Stimulated activated naive CD8-positive, alpha-beta T cell treated with anti-CD3 and anti-CD28 coated beads, Interleukin-15, amount 100 ng/mL, for 72 hours (primary cell): ENCODE results near the gene MARVELD1.

Source experiments
- ATAC-seq: fragments of 150-1000 bp; cut with Tn5 transposase; 2 replicates; pipeline ENCODE4 v1.10.0; 2021; ENCODE audit warnings: mild to moderate bottlenecking, moderate library complexity
- DNase-seq, 2 donors: peaks; one replicate each; pipeline ENCODE4 v3.0.0; 2021 to 2022
- H3K27ac Mint-ChIP-seq, 2 donors: one replicate each; pipeline ENCODE4 v1.8.0; 2022; ENCODE audit warnings: mild to moderate bottlenecking in 2 of 2, mixed read lengths in 2 of 2, moderate library complexity in 2 of 2
- H3K27me3 Mint-ChIP-seq: one replicate; pipeline ENCODE4 v1.8.0; 2022; ENCODE audit warnings: mixed read lengths
- H3K4me1 Mint-ChIP-seq: one replicate; pipeline ENCODE4 v1.8.0; 2022; ENCODE audit warnings: mild to moderate bottlenecking, mixed read lengths
- H3K4me3 Mint-ChIP-seq, 2 donors: one replicate each; pipeline ENCODE4 v1.8.0; 2022; ENCODE audit warnings: mild to moderate bottlenecking in 2 of 2, mixed read lengths in 2 of 2, moderate library complexity in 1 of 2
- H3K9me3 Mint-ChIP-seq, 2 donors: one replicate each; pipeline ENCODE4 v1.8.0; 2022; ENCODE audit warnings: mixed read lengths in 2 of 2

The MARVELD1 gene

DNA sequence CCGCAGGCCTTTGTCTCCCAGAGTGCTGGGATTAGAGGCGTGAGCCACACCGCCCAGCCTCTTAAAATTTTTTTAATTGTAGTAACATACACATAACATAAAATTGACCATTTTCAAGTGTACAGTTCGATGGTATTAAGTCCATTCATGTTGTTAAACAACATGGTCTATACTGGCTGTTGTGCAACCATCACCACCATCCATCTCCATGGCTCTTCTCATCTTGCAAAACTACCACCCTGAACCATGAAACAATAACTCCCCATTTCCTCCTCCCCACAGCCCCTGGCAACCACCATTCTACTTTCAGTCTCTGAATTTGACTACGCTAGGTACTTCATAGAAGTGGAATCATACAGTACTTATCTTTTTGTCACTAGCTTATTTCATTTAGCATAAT, 15.5 kb downstream of the MARVELD1 start:
- DNase-seq (no peak), ATAC-seq (no peak)
- no peak overlapping the region for H3K27ac Mint-ChIP-seq
- no peaks in the 10 kb centered on the region for H3K4me1 Mint-ChIP-seq
- H3K9me3 Mint-ChIP-seq, result no peaks in the 10 kb centered on the region
- no peak overlapping the region for H3K4me3 Mint-ChIP-seq
- H3K27me3 Mint-ChIP-seq, result peaks cover 7% of the 10 kb centered on the region

DNA sequence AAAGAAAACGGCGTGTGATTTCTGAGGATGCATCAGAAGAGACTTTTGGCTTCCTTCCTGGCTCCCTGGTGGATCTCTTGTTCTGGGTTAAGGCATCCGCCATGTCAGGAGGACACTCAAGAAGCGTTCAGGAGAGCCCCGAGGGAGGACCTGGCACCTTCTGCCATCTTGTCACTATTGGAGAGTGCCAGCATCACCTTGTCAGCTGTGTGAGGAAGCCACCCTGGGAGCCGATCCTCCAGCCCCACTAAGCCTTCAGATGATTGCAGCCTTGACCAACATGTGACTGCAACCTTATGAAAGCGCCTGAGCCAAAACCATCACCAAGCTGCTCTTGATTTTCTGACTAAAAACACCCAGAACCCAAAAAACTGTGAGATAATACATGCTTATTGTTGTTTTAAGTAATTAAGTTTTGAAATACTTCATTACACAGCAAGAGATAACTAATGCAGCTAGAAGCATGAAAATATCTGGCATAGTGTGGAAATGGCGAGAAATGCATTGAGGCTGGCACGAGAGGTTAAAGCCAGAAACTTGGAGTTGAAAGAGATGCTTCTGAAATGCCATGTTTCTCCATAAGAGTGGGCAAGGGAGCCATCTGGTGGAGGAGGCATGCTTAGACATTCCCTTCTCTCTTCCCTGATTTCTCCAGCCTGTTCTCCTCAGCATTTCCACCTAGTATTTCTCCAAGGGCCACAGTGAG, 18.0 kb downstream of the MARVELD1 start:
- Mint-ChIP-seq H3K27me3 (peaks cover 7% of the 10 kb centered on the region), H3K4me1 (peaks cover 10% of the 10 kb centered on the region), H3K27ac (no peak overlapping the region), H3K9me3 (peaks cover 0 to 8% of the 10 kb centered on the region in 2 donors), H3K4me3 (no peak overlapping the region)
- ATAC-seq, result peak; percentile 52
- peak; percentile 30 to 34 for DNase-seq

DNA sequence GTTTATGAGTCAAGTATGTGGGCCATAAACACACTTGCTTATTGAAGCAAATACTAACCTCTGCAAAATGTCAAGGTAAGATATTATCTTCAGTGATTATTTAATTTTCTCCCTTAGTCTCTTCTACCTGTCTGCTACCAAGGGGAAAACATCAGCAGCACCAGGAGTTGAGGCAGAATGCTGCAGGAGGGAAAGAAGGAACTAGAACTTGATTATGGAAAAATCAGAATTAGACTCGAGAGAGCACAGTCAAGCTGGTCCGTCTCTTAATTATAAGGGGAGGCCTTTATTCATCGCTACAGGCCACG, 18.5 kb downstream of the MARVELD1 start:
- Mint-ChIP-seq H3K4me3 (no peak overlapping the region), H3K27me3 (peaks cover 7% of the 10 kb centered on the region), H3K9me3 (peaks cover 0 to 8% of the 10 kb centered on the region in 2 donors), H3K4me1 (peaks cover 15% of the 10 kb centered on the region), H3K27ac (no peak overlapping the region)
- DNase-seq (no peak), ATAC-seq (no peak)

DNA sequence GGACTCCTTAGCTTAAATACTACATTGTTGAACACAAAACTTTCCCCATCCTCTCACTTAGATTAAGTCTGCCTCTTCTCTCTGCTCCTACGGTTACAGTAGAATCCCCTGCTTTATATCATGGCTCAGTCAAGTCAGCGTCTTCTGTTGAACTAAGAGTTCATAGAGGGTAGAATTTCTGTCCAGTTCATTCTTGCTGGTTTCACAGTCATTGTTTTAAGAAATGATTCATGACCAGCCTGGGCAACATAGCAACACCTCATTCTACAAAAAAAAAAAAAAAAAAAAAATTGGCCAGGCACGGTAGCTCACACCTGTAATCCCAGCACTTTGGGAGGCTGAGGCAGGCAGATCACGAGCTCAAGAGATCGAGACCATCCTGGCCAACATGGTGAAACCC, 19.7 kb downstream of the MARVELD1 start:
- DNase-seq (no peak), ATAC-seq (no peak)
- H3K27me3 Mint-ChIP-seq, result peaks cover 7% of the 10 kb centered on the region
- H3K4me3 Mint-ChIP-seq, result no peak overlapping the region
- peaks cover 24% of the 10 kb centered on the region for H3K4me1 Mint-ChIP-seq
- H3K27ac Mint-ChIP-seq, result no peak overlapping the region
- H3K9me3 Mint-ChIP-seq, result peaks cover 0 to 8% of the 10 kb centered on the region in 2 donors

DNA sequence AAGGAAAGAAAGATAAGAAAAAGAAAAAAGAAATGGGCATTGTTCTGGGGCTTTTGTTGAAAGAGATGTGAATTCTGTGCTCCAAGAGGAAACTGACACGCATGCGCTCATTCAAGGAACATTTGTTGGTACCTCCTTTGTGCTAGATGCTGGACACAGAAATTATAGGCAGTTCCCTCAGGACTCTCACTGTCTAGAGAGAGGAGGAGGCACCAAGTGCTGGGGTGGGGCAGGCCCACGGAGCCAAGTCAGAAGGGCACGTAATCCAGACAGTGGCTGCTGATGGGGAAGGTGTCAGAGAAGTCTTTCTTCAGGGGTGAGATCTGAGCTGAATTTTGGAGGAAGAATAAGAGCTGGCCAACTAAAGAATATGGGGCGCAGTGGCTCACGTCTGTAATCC, 20.5 kb downstream of the MARVELD1 start:
- DNase-seq (no peak), ATAC-seq (no peak)
- no peak overlapping the region for H3K4me3 Mint-ChIP-seq
- peaks cover 5% of the 10 kb centered on the region for H3K27me3 Mint-ChIP-seq
- peaks cover 30% of the 10 kb centered on the region for H3K4me1 Mint-ChIP-seq
- H3K9me3 Mint-ChIP-seq, result peaks cover 0 to 8% of the 10 kb centered on the region in 2 donors
- H3K27ac Mint-ChIP-seq, result no peak overlapping the region

DNA sequence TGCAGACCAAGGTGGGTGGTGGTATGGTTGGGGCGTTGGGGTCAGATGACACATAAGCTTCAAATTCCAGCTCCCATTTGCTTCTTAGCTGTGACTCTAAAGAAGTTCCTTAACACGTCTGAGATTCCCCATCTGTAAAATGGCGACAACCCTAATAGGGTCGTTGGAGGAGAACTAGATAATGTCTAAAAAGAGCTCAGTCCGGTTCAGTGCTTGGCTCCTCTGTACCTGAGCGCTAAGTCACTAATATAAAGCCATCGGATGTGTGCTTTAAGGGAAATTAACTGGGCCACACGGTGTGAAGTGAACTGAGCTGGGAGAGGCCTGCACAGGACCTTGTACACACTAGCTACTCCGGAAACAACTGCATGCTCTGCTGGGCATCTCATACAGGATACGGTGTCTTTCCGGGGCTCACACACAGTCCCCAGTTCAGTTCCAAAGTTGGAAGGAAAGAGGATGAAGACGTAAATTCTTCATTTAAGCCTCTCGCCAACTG, 22.9 kb downstream of the MARVELD1 start:
- Mint-ChIP-seq H3K27me3 (no peaks in the 10 kb centered on the region), H3K9me3 (peaks cover 0 to 8% of the 10 kb centered on the region in 2 donors), H3K4me1 (peaks cover 53% of the 10 kb centered on the region), H3K27ac (peak overlapping the region; percentile 97 to 98), H3K4me3 (peak overlapping the region; percentile 88 to 98)
- DNase-seq (no peak), ATAC-seq (peak; percentile 45)

DNA sequence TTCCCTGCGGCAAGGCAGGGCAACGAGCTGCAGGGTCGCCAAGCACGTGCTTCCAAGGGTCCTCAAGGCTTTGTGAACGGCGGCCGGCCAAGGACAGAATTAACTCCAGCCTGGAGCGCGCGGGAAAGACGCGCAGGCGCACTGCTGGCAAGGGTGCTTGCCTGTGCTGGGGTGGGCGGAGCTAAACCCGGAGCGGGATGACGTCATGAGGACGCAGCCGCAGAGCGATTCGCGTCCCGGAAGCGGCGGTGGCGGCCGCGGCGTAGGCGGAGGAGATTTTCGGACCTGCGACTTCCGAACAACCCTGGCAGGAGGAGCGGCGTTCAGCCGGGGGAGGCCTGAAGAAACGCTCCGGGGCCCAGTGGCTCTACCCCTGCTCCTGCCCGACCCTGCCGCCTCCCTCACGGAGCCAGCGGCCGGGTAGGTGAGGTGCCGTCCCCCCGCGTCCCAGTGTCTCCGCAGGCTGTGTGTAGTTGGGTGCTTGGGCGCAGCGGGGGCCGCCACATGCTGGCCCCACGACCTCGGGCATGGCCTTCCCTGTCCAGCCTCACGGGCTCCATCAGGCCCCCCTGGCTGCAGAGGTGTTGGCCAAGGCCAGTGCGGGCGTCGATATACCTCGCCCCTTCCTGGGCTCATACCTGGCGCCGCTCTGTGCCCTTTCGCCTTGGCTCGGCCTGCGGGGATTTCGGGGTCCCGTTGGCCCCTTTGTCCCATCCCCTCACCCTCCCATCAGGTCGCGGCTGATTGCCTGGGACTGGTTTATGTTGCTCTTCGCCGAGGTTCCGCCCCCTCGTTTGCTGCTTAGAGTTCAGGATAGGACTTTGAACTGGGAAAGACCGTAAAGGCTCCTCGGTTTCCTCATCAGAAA, 23.6 kb downstream of the MARVELD1 start, which contains the start of gene ZFYVE27:
ZFYVE27 (plus strand) TSS at position 227 of the 868 bp plus-strand sequence. CDS start 1,350 bp downstream, outside the sequence.
- H3K9me3 Mint-ChIP-seq, result peaks cover 0 to 8% of the 10 kb centered on the region in 2 donors

DNA sequence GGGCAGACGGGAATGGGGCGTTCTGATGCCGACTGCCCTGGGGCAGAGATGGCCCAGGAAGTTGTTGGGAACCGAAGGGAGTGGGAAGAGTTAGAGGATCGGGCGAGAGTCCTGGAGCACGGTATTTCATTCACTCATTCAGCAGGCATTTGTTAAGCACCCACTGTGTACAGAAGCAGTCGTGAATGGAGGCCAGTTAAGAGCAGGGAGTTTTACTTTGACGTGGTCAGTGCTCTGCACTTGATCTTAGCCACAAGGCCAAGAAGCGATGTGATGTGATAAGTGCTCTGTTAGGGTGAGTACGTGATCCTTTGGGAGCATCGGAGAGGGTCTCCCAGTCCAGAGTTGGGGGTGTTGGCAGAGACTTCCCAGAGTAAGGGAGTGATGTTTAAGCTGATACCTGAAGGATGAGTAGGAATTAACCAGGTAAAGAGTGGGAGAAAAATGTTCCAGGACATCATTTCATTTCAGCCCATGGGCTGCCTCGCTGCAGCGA, 24.3 kb downstream of the MARVELD1 start:
- H3K4me3 Mint-ChIP-seq, result peak overlapping the region; percentile 88 to 98
- H3K27ac Mint-ChIP-seq, result peak overlapping the region; percentile 87 to 98
- H3K4me1 Mint-ChIP-seq, result peaks cover 65% of the 10 kb centered on the region
- H3K9me3 Mint-ChIP-seq, result peaks cover 0 to 8% of the 10 kb centered on the region in 2 donors
- peak; percentile 43 for ATAC-seq
- no peak for DNase-seq
- H3K27me3 Mint-ChIP-seq, result no peaks in the 10 kb centered on the region

More for the DNA sequence above, 23.6 kb downstream of the MARVELD1 start, which contains the start of gene ZFYVE27:
- H3K27ac Mint-ChIP-seq, result peak within 1 kb of the TSS; percentile 97 to 98
- DNase-seq, result peak; percentile 94 to 97
- peak; percentile 87 for ATAC-seq
- H3K4me3 Mint-ChIP-seq, result peak within 1 kb of the TSS; percentile 88 to 98
- H3K4me1 Mint-ChIP-seq, result peaks cover 60% of the 10 kb centered on the region
- no peaks in the 10 kb centered on the region for H3K27me3 Mint-ChIP-seq

DNA sequence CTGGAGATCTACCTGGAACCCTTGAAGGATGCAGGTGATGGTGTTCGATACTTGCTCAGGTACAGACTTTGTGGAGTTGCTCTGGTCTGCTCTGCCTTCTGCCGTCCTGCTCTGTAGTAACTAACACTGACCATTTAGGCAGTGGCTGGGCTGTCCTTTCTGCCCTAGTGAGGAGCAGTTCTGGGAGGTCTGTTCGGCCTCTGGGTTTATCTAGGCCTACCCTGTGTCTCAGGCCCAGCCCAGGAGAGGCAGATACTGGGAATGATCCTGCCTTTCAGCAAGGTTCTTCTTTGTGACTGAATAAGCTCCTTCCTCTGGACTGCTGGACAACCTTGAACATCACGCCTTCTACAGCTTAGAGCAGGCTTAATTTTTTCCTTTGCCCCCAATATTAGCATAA, 25.1 kb downstream of the MARVELD1 start:
- ATAC-seq, result no peak
- H3K4me1 Mint-ChIP-seq, result peaks cover 69% of the 10 kb centered on the region
- peaks cover 0 to 8% of the 10 kb centered on the region in 2 donors for H3K9me3 Mint-ChIP-seq
- DNase-seq, result no peak
- H3K4me3 Mint-ChIP-seq, result peak overlapping the region; percentile 88 to 98
- peak overlapping the region in 1 of 2 donors; percentile 39 for H3K27ac Mint-ChIP-seq
- no peaks in the 10 kb centered on the region for H3K27me3 Mint-ChIP-seq

DNA sequence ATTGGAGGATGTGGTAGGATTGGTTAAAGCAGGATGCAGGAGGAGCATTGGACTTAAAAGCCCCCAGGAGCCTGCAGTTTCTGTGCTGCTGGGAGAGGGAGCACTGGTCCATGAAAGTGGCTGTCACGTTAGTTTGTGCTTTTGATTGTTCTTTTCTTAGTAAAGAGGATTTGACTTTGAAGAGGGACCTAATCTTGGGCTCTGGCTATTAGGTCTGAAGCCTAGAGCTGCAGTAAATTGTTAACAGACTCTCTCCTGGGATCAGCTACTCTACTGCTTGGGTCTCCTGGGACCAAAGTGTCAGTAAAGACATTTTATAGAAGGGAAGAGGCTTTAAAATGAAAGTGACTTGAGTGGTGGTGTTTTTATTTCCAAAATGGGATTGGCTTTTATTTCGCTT, 27.1 kb downstream of the MARVELD1 start:
- Mint-ChIP-seq H3K27me3 (no peaks in the 10 kb centered on the region), H3K27ac (no peak overlapping the region), H3K9me3 (peaks cover 0 to 6% of the 10 kb centered on the region in 2 donors), H3K4me1 (peaks cover 74% of the 10 kb centered on the region), H3K4me3 (no peak overlapping the region)
- DNase-seq (no peak), ATAC-seq (no peak)

DNA sequence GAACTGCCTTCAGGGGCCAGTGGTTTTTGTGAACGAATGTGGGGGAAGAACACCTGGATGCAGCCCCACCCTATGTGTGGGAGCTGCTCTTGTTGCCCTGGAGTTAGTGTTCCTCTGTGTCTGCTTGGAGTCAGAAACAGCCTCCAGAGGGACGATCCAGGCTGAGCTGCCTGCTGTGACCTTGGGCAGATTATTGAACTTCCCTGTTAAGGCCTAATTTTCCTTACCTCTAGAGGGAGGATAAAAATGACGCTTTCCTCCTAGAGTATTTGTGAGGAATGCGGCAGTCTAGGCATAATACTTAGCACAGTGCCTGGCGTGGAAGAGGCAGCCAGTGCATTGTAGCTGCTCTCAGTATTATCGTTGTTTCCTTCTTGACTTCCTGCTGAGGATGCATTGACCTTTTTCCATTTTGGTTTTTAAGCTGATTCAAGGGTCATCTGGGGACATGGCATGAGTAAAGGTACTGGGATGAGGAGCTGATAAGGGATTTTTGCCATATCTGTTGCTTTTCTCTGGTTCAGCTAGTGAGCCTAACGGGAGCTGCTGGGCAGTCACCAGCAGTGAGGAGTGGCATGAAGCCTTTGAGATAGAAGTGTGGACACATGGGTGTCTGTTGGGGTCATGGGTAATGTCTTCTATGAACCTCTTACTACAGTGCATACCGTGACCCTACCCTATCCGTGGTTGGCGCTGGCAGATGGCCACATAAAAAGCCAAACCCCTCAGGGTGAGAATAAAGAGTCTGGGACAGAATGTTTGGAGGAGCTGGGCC, 29.8 kb downstream of the MARVELD1 start:
- H3K9me3 Mint-ChIP-seq, result no peaks in the 10 kb centered on the region
- H3K4me3 Mint-ChIP-seq, result no peak overlapping the region
- DNase-seq (no peak), ATAC-seq (no peak)
- H3K27ac Mint-ChIP-seq, result no peak overlapping the region
- H3K27me3 Mint-ChIP-seq, result no peaks in the 10 kb centered on the region
- H3K4me1 Mint-ChIP-seq, result peaks cover 50% of the 10 kb centered on the region

DNA sequence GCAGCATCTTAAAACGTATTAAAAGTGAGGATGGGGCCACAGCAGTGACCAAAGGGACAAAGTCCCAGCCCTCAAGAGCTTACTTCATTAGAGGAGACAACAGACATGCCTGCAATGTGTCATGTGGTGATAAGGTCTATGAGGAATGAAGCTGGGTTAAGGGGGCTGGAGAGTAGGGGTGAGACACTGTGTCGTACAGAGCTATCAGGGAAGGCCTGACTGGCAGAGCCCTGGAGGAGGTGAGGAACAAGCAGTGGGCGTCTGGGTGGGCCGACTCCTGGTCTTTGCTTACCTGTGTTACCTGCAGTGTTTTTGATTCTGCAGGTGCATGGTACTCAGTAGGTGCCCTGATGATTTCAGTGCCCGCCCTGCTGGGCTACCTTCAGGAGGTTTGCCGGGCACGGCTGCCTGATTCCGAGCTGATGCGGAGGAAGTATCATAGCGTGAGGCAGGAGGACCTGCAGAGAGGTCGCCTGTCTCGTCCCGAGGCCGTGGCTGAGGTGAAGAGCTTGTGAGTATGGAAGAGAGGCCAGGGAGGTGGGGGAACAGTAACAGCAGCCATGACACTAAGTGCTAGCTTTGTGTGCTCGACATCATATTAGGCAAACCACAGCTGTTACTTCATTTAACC, 31.0 kb downstream of the MARVELD1 start:
- Mint-ChIP-seq H3K4me1 (peaks cover 41% of the 10 kb centered on the region), H3K4me3 (no peak overlapping the region), H3K27ac (no peak overlapping the region), H3K9me3 (no peaks in the 10 kb centered on the region), H3K27me3 (no peaks in the 10 kb centered on the region)
- no peak for ATAC-seq
- no peak for DNase-seq

DNA sequence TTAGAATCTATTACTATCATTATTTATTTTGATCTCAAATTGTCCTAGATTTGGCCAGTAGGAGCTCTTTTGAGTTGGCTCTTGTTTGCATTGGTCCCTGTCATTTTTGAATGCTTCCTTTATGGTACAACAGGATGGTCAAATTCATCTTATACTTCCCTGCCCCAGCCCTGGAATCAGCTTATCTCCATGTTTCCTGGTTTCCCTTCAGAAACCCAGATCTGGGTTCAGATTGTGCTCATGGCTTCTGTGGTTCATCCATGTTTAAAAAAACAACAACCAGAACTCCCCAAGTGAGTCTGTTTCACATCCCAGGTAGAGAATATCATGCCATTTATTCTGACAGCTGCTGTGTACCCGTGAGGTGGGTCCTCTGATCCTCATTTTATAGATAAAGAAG, 34.0 kb downstream of the MARVELD1 start:
- H3K27me3 Mint-ChIP-seq, result no peaks in the 10 kb centered on the region
- peak overlapping the region in 1 of 2 donors; percentile 75 for H3K27ac Mint-ChIP-seq
- H3K9me3 Mint-ChIP-seq, result no peaks in the 10 kb centered on the region
- H3K4me3 Mint-ChIP-seq, result no peak overlapping the region
- ATAC-seq (no peak), DNase-seq (no peak)
- H3K4me1 Mint-ChIP-seq, result peaks cover 12% of the 10 kb centered on the region

DNA sequence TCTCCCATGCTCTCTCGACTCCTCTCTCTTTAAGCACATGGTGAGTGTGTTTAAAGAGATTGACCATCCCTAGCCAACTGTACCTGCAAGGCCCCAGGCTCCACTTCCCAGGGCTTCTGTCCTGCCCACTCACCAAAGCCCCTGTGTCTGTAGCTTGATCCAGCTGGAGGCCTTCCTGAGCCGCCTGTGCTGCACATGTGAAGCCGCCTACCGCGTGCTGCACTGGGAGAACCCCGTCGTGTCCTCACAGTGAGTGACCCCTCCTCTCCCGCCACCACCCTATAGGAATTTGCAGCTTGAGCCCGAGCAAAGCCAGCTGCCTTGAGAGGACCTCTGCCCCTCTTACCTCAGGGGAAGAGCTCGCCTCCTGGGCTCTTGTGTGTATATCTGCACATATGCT, 34.6 kb downstream of the MARVELD1 start:
- no peaks in the 10 kb centered on the region for H3K9me3 Mint-ChIP-seq
- peaks cover 7% of the 10 kb centered on the region for H3K4me1 Mint-ChIP-seq
- no peak overlapping the region for H3K4me3 Mint-ChIP-seq
- H3K27me3 Mint-ChIP-seq, result no peaks in the 10 kb centered on the region
- H3K27ac Mint-ChIP-seq, result peak overlapping the region in 1 of 2 donors; percentile 49
- ATAC-seq, result no peak
- DNase-seq, result no peak

DNA sequence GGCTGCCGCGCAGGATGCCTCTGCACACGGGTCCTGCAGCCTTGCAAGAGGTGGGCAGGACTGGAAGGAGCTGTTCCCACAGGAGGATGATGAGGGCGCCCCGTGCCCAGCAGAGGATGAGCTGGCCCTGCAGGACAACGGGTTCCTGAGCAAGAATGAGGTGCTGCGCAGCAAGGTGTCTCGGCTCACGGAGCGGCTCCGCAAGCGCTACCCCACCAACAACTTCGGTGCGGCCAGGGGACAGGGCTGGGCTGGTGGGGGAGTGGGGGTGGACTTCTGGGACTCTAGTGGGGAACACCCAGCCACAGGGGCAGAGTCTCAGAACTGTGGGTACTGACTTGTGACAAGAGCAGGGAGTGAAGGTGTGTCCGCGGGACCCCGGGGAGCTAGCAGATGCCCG, 39.4 kb downstream of the MARVELD1 start:
- no peaks in the 10 kb centered on the region for H3K4me1 Mint-ChIP-seq
- H3K4me3 Mint-ChIP-seq, result no peak overlapping the region
- no peak for DNase-seq
- no peak for ATAC-seq
- H3K9me3 Mint-ChIP-seq, result no peaks in the 10 kb centered on the region
- H3K27ac Mint-ChIP-seq, result no peak overlapping the region
- H3K27me3 Mint-ChIP-seq, result no peaks in the 10 kb centered on the region
